GM10248 (cell line): Measurements from ENCODE around the gene MRPS7.
A peak's percentile ranks its signal among the peaks of the same experiment; 100 is the strongest.

ENCODE experiments used
- CTCF ChIA-PET: fragments of 300-600 bp; sonication (Branson Sonifier 250); formaldehyde crosslinking; extraction: SDS; loops from one replicate; lab custom pipeline; 2021; ENCODE audit warnings: antibody characterized with exemption; lab: Yijun Ruan, JAX
- POLR2A ChIA-PET: fragments of 350-650 bp; sonication (Branson Sonifier 250); formaldehyde crosslinking; extraction: SDS; loops from one replicate; lab custom pipeline; 2020; ENCODE audit warnings: antibody characterized with exemption; lab: Yijun Ruan, JAX
- DNase-seq: peaks from one replicate; pipeline ENCODE4 v3.0.0; 2012; ENCODE audit errors: extremely low spot score
- TF ChIP-seq, protein P1 (sequence below): IDR thresholded peaks from 2 replicates; pipeline ENCODE4 v1.5.1; 2012; ENCODE audit warnings: mild to moderate bottlenecking, low read depth; ENCODE audit errors: extremely low read depth, missing control alignments, control extremely low read depth

Gene MRPS7

DNA sequence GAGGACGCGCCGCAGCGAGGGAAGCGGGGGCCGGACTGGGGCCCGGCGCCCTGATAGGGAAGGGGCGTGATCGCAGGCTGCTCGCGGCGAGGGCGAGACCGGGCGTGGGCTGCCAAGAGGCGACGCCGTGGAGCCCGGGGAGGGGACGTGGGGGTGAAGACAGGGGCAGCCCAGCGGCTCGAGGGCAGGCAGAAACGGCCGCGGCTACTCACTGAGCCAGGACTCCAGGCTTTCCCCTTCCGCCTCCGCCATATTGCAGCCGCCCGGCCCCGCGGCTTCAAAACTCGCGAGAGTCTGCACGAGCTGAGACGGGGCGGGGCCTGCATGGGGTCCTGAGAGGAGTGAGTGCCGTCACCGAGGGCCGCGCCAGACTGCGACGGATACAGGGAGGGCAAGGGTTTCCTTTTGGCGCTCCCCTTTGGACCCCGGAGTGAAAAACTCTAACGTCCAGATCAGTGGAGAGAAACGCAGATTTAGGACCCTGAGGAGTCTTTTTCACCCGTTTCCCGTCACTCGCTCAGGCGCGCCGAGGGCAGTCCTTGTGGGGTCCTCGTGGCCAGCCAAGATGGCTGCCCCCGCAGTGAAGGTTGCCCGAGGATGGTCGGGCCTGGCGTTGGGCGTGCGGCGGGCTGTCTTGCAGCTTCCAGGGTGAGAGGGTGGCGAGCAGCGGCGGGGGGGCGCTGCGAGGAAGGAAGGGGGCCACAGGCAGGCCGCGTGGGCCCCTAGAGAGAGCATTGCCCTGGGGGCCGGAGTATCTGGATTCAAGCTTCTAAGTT is at the start of gene MRPS7, which contains the start of gene GGA3:
Gene MRPS7 (plus strand): TSS at position 544 of the 776 bp plus-strand sequence. CDS start 22 bp downstream, at position 566.
Gene GGA3 (minus strand): TSS at position 271 of the 776 bp plus-strand sequence. CDS start 19 bp downstream, at position 252.
- POLR2A ChIA-PET, result interaction anchor here (0.8 to 3.0 kb wide), 8 partner anchors 8 to 148 kb away, joined by 3 to 27 read pairs (median 4); partner anchors contain the start of genes GRB2, MIF4GD and SLC25A19
- peak; percentile 95 for DNase-seq
- CTCF ChIA-PET, result interaction anchor here (1.0 to 4.8 kb wide), 14 partner anchors 9 to 153 kb away, joined by 3 to 87 read pairs (median 4); partner anchors contain the start of genes MIF4GD, NT5C and SLC25A19
- TF ChIP-seq, protein P1, sequence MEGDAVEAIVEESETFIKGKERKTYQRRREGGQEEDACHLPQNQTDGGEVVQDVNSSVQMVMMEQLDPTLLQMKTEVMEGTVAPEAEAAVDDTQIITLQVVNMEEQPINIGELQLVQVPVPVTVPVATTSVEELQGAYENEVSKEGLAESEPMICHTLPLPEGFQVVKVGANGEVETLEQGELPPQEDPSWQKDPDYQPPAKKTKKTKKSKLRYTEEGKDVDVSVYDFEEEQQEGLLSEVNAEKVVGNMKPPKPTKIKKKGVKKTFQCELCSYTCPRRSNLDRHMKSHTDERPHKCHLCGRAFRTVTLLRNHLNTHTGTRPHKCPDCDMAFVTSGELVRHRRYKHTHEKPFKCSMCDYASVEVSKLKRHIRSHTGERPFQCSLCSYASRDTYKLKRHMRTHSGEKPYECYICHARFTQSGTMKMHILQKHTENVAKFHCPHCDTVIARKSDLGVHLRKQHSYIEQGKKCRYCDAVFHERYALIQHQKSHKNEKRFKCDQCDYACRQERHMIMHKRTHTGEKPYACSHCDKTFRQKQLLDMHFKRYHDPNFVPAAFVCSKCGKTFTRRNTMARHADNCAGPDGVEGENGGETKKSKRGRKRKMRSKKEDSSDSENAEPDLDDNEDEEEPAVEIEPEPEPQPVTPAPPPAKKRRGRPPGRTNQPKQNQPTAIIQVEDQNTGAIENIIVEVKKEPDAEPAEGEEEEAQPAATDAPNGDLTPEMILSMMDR, result no peak

DNA sequence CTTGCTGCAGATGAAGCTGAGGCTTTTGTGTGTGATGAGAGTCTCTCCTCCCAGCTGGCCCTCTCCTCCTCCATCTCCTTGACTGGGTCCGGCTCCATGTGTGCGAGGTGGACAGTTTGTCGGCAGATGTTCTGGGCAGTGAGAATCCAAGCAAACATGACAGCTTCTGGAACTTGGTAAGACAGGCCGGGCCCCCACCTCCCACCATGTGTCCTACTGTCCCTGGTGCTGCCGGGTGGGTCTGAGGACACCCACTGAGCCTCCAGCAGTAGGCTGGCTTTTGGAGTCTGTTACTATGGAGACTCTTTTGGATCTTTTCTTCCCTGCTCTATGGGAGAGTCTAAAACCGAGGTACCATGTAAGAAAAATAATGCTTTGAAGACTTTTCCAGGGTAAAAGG is 43.5 kb upstream of the MRPS7 start:
- ChIA-PET POLR2A (no interaction called here), CTCF (interaction anchor here (0.9 to 3.1 kb wide), 4 partner anchors 11 to 257 kb away, joined by 3 to 14 read pairs (median 8); partner anchors contain the start of gene MIF4GD)
- no peak for DNase-seq
- TF ChIP-seq, protein P1, result no peak

DNA sequence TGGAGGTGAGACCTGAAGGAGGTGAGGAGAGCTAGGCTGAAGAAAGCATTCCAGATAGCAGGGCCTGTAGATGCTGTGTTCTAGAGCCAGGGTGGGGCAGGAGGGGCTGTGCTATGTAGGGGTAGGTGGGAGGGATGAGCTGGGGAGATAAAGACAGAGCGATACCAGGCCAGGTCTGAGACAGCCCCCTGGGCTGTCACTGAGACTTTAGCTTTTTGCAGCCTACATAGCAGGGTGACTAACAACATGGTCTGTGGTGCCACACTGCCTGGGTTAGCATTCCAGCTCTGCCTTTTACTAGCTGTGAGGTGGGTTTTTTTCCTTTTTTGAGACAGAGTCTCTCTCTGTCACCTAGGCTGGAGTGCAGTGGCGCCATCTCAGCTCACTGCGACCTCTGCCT is 41.9 kb upstream of the MRPS7 start:
- TF ChIP-seq, protein P1, result no peak
- CTCF ChIA-PET, result interaction anchor here (0.9 to 13.5 kb wide), 9 partner anchors 9 to 106 kb away, joined by 3 to 87 read pairs (median 4); partner anchors contain the start of genes GGA3, MIF4GD and MRPS7
- no peak for DNase-seq
- POLR2A ChIA-PET, result interaction anchor here (0.6 kb wide), 1 partner anchor 10 kb away, joined by 5 read pairs; no protein-coding TSS in a partner anchor

DNA sequence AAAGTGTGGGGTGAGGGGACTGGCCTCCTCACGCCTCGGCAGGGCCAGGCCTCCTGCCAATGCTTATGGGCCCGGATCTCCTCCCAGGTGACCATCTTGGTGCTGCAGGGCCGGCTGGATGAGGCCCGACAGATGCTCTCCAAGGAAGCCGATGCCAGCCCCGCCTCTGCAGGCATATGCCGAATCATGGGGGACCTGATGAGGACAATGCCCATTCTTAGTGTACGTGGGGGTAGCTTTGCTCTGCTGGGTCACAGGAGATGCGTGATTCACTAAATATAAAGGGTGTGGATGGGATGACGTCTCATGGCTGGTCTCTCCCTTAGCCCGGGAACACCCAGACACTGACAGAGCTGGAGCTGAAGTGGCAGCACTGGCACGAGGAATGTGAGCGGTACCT is 36.7 kb upstream of the MRPS7 start:
- no peak for DNase-seq
- TF ChIP-seq, protein P1, result no peak
- CTCF ChIA-PET, result interaction anchor here (1.2 to 13.5 kb wide), 3 partner anchors 10 to 46 kb away, joined by 3 to 87 read pairs (median 4); partner anchors contain the start of gene MIF4GD
- POLR2A ChIA-PET, result interaction anchor here (0.6 kb wide), 1 partner anchor 204 kb away, joined by 5 read pairs; no protein-coding TSS in a partner anchor

DNA sequence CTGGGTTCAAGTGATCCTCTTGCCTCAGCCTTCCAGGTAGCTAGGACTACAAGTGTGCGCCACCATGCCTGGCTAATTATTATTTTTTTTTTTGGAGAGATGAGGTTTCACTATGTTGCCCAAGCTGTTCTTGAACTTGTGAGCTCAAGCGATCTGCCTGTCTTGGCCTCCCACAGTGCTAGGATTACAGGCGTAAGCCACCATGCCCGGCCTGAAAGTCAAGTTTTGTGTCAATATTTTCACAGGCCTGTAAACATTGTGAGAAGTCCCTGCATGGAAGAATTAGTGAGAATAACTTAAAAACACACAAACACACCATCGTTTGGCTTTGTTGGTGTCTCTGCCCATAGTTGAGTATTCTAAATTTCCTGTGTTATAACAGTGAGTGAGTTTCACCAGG is 34.0 kb upstream of the MRPS7 start:
- POLR2A ChIA-PET, result interaction anchor here (0.5 to 0.9 kb wide), 2 partner anchors 12 to 15 kb away, joined by 3 to 6 read pairs; no protein-coding TSS in a partner anchor
- CTCF ChIA-PET, result interaction anchor here (1.6 to 13.5 kb wide), 4 partner anchors 8 to 185 kb away, joined by 4 to 87 read pairs (median 10); no protein-coding TSS in a partner anchor
- no peak for DNase-seq
- TF ChIP-seq, protein P1, result no peak

DNA sequence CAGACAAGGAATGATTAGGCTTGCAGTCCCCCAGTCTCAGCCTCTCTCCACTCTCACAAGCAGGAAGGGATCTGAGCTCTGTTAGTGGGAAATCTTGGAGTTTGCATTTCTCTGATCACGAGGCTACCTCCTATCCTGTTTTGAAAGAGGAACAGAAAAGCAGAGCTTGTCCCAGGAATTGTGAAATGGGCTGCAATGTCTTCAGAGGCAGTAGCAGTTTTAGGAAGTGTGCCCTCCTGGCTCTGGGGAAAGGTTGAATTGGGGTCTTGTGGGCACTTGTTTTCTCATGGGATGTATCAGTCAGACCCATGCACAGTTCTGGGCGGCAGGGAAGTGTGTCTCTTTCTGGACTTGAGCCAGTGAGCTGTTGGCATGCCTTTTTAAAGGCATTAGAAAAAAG is 33.4 kb upstream of the MRPS7 start:
- DNase-seq, result no peak
- CTCF ChIA-PET, result interaction anchor here (1.2 to 13.5 kb wide), 9 partner anchors 9 to 267 kb away, joined by 3 to 87 read pairs (median 5); partner anchors contain the start of gene NT5C
- POLR2A ChIA-PET, result interaction anchor here (0.5 to 0.9 kb wide), 2 partner anchors 12 to 16 kb away, joined by 3 to 6 read pairs; no protein-coding TSS in a partner anchor
- TF ChIP-seq, protein P1, result no peak
